ENCODE data around the gene TREML4. TPM values are rescaled to one million over a fixed set of nuclear protein-coding genes. Genes with fewer than 3 reads are reported as not detected.

Gene TREML4
- total and polyA plus RNA-seq, 2 of the 8 experiments (the other 6 are each of a cell fraction or from before 2014, with no cell fraction given): not detected

DNA sequence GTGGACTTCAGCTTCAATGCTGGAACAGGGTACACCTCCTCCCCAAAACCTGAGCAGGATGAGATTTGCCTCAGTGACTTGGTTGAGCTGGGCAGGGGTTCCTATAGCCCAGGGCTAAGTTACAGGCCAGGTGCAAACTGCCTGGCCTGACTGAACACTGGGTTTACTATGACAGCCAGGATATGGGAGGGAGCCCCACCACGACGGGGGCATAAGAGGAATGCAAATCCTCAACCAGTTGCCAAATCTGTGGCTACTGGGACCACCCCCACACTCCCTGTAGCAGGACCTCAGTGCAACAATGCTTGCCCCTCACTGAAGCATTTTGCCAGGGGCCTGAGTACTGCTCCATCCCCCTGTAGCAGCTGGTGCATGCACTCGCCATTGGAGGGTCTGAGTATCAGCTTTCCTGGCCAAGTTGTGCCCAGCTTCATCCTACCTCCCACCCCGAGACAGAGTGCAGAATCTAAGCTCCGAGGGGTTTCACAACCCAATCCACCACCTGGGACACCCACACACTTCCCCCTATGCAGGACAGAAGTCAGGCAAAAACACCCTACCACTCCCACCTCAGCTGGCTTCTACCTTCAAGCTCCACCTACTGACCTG lies 27.6 kb downstream of the TREML4 start:
- H3K9ac ChIP-seq (replicated peaks in 1 of 4; ENCODE audit: extremely low read depth in 1 of 4, low read depth in 3 of 4, low read length in 3 of 4): no peak overlapping the region
- no peak overlapping the region for H3K18ac ChIP-seq (ENCODE audit: extremely low read depth, low read length)
- H3K4me1 ChIP-seq (replicated peaks in 1 of 4; ENCODE audit: control insufficient read depth in 3 of 4, insufficient read depth in 4 of 4, low read length in 3 of 4): no peaks in the 10 kb centered on the region
- H3K14ac ChIP-seq (ENCODE audit: insufficient read length): no peak overlapping the region
- no peak overlapping the region for H2AK5ac ChIP-seq (ENCODE audit: low read depth, low read length)
- H2BK12ac ChIP-seq (ENCODE audit: low read depth, low read length): no peak overlapping the region
- H3K56ac ChIP-seq (replicated peaks; ENCODE audit: insufficient read length, low read depth, low read length): no peak overlapping the region
- H4K5ac ChIP-seq (ENCODE audit: insufficient read length, low read depth, low read length): no peak overlapping the region
- no peak overlapping the region for H2BK5ac ChIP-seq (ENCODE audit: low read depth, low read length)
- no peaks in the 10 kb centered on the region; a peak in 1 of 4 replicates for H3K9me3 ChIP-seq (ENCODE audit: insufficient read depth in 2 of 2, low read depth in 1 of 2, low read length in 1 of 2)
- CTCF ChIA-PET (ENCODE audit: partially characterized antibody): interaction anchor here (0.8 to 1.2 kb wide), 3 partner anchors 11 to 43 kb away, joined by 3 to 5 read pairs (median 3); no protein-coding TSS in a partner anchor
- H4K8ac ChIP-seq (ENCODE audit: extremely low read depth, insufficient read depth, low read length): no peak overlapping the region
- H3K36me3 ChIP-seq (ENCODE audit: control insufficient read depth in 2 of 4, insufficient read depth in 4 of 4, low read length in 3 of 4): no peaks in the 10 kb centered on the region
- H4K91ac ChIP-seq (replicated peaks; ENCODE audit: insufficient read length, low read length): no peak overlapping the region
- WGBS, 2 experiments (ENCODE audit: extremely low coverage in 1 of 2, insufficient coverage in 1 of 2, insufficient read length in 1 of 2, insufficient replicate concordance in 2 of 2, low coverage in 1 of 2, low lambda C conversion rate in 2 of 2, missing lambda C conversion rate in 1 of 2): 81% methylated on average over 5 of the region's 5 CpGs; no CpG with 5 or more reads in 1 of the 2 experiments
- no peaks in the 10 kb centered on the region for H3K79me1 ChIP-seq (ENCODE audit: low read depth, low read length)
- FAIRE-seq: no peak
- H3K27ac ChIP-seq (ENCODE audit: low read depth, low read length): no peak overlapping the region
- POLR2A ChIA-PET (ENCODE audit: partially characterized antibody): interaction anchor here (0.9 kb wide), 1 partner anchor 8 kb away, joined by 4 read pairs; no protein-coding TSS in a partner anchor
- H3K27me3 ChIP-seq (replicated peaks in 1 of 4; ENCODE audit: control insufficient read depth in 3 of 4, extremely low read depth in 1 of 4, insufficient read depth in 3 of 4, low read length in 3 of 4): no peaks in the 10 kb centered on the region
- no peak for DNase-seq (ENCODE audit: low read depth in 1 of 2, low spot score in 2 of 2)
- no peak overlapping the region for H3K23ac ChIP-seq (ENCODE audit: insufficient read length)
- H3K79me2 ChIP-seq (ENCODE audit: control insufficient read depth in 1 of 2, insufficient read depth in 2 of 2, low read length in 2 of 2): no peaks in the 10 kb centered on the region
- H3K4me2 ChIP-seq (ENCODE audit: insufficient read depth in 1 of 2, low read depth in 2 of 2, low read length in 2 of 2): no peak overlapping the region
- H2BK120ac ChIP-seq (replicated peaks; ENCODE audit: low read depth, low read length): no peak overlapping the region
- TF ChIP-seq SRF (IDR thresholded peaks at IDR 0.05; ENCODE audit: low read depth, low read length): no peak
- no peak for TF ChIP-seq BRCA1 (IDR thresholded peaks at IDR 0.05; ENCODE audit: low read depth, low read length)
- TF ChIP-seq, protein P1, sequence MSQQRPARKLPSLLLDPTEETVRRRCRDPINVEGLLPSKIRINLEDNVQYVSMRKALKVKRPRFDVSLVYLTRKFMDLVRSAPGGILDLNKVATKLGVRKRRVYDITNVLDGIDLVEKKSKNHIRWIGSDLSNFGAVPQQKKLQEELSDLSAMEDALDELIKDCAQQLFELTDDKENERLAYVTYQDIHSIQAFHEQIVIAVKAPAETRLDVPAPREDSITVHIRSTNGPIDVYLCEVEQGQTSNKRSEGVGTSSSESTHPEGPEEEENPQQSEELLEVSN (IDR thresholded peaks at IDR 0.05): no peak
- no peak for TF ChIP-seq ZNF274 (IDR thresholded peaks at IDR 0.05; ENCODE audit: borderline replicate concordance, extremely low read depth, low read length)
- H3K4ac ChIP-seq (replicated peaks; ENCODE audit: insufficient read length, low read depth, low read length): no peak overlapping the region
- H2BK15ac ChIP-seq (ENCODE audit: low read length): no peak overlapping the region
- no peaks in the 10 kb centered on the region for H4K20me1 ChIP-seq (replicated peaks in 1 of 2; ENCODE audit: control insufficient read depth in 1 of 2, insufficient read depth in 2 of 2, low read length in 2 of 2)
- H3K4me3 ChIP-seq (ENCODE audit: extremely low read depth in 1 of 4, insufficient read depth in 2 of 4, low read depth in 3 of 4, low read length in 4 of 4): no peak overlapping the region
- H2BK20ac ChIP-seq (ENCODE audit: low read length): no peak overlapping the region
- peaks cover 2% of the 10 kb centered on the region; the same call in 1 of the 2 replicates for H3K23me2 ChIP-seq (ENCODE audit: low read depth, low read length)
- H2AFZ ChIP-seq (ENCODE audit: low read length): no peak overlapping the region
